GM15510 (cell line): ENCODE measurements around the gene CGAS.

Source experiments
- POLR2A ChIP-seq: IDR thresholded peaks from 3 replicates; pipeline ENCODE4 v1.6.1; 2011; ENCODE audit warnings: borderline replicate concordance; ENCODE audit not compliant: insufficient read length; ENCODE audit errors: extremely low read depth

Gene CGAS

DNA sequence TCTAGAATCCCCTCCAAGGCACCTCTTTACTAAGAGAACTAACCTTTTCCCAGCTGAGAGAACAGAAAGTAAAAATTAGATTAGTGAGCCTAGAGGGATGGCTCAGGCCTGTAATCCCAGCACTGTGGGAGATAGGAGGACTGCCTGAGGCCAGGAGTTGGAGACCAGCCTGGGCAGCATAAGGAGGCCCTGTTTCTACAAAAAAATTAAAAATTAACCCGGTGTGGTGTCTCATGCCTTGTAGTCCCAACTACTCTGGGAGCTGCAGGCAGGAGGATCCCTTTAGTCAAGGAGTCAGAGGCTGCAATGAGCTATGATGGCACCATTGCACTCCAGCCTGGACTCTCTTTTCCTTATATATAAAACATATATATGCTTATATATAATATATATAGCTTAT lies 76.9 kb downstream of the CGAS start:
- TF ChIP-seq POLR2A: no peak
